Parathyroid adenoma (tissue), 2 donors: ENCODE results near the gene MAJIN.

Experiments
- H2AFZ ChIP-seq: fragments of 300-600 bp; sonication (generic); one replicate; pipeline ENCODE4 v1.7.0; 2017; ENCODE audit warnings: antibody characterized with exemption, mild to moderate bottlenecking
- H3K27ac ChIP-seq: fragments of 300-600 bp; sonication (generic); one replicate; pipeline ENCODE4 v1.7.0; 2017
- H3K27me3 ChIP-seq: fragments of 300-600 bp; sonication (generic); one replicate; pipeline ENCODE4 v1.7.0; 2017; ENCODE audit warnings: low read length; ENCODE audit not compliant: control insufficient read depth, insufficient read depth
- H3K36me3 ChIP-seq: fragments of 300-600 bp; sonication (generic); one replicate; pipeline ENCODE4 v1.7.0; 2017; ENCODE audit warnings: low read length; ENCODE audit not compliant: control insufficient read depth, insufficient read depth
- H3K4me1 ChIP-seq: fragments of 300-600 bp; sonication (generic); one replicate; pipeline ENCODE4 v1.7.0; 2017; ENCODE audit warnings: control low read depth
- H3K4me2 ChIP-seq: fragments of 300-600 bp; sonication (generic); one replicate; pipeline ENCODE4 v1.7.0; 2017; ENCODE audit warnings: low read length
- H3K4me3 ChIP-seq: fragments of 300-600 bp; sonication (generic); one replicate; pipeline ENCODE4 v1.7.0; 2017; ENCODE audit warnings: low read depth, low read length
- H3K79me2 ChIP-seq: fragments of 300-600 bp; sonication (generic); one replicate; pipeline ENCODE4 v1.7.0; 2017; ENCODE audit warnings: control low read depth
- H3K9ac ChIP-seq: fragments of 300-600 bp; sonication (generic); one replicate; pipeline ENCODE4 v1.7.0; 2017; ENCODE audit warnings: mild to moderate bottlenecking
- H3K9me3 ChIP-seq: fragments of 300-600 bp; sonication (generic); one replicate; pipeline ENCODE4 v1.7.0; 2017; ENCODE audit warnings: low read length; ENCODE audit not compliant: control insufficient read depth
- TF ChIP-seq, protein P1 (sequence below): fragments of 300-600 bp; sonication (generic); IDR thresholded peaks from one replicate; pipeline ENCODE4 v1.7.0; 2017; ENCODE audit warnings: antibody characterized with exemption, mild to moderate bottlenecking
- donor health status: primary hyperparathyroidism.

The MAJIN gene

DNA sequence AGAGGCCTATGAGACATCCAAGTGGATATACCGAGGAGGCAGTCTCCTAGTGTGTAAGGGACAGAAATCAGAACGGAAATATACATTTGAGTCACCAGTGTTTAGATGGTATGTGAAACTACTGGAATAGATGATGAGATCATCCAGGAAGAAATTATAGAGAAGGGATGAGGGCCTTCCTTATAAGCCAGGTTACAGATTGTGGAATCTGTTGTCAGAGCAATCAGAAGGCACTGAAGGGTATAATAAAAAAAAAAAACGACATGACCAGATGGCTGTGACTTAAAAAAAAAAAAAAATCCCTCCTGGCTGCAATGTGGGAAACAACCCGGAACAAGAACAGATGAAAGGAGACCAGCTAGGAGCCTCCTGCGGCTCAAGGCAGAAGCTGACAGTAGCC, 2.7 kb downstream of the MAJIN start:
- Histone ChIP-seq H3K9me3 (no peaks in the 10 kb centered on the region), H2AFZ (no peak overlapping the region), H3K36me3 (no peaks in the 10 kb centered on the region), H3K27me3 (no peaks in the 10 kb centered on the region), H3K79me2 (no peaks in the 10 kb centered on the region), H3K4me3 (no peak overlapping the region), H3K4me2 (no peak overlapping the region), H3K27ac (no peak overlapping the region), H3K4me1 (no peaks in the 10 kb centered on the region), H3K9ac (no peak overlapping the region)
- TF ChIP-seq, protein P1, sequence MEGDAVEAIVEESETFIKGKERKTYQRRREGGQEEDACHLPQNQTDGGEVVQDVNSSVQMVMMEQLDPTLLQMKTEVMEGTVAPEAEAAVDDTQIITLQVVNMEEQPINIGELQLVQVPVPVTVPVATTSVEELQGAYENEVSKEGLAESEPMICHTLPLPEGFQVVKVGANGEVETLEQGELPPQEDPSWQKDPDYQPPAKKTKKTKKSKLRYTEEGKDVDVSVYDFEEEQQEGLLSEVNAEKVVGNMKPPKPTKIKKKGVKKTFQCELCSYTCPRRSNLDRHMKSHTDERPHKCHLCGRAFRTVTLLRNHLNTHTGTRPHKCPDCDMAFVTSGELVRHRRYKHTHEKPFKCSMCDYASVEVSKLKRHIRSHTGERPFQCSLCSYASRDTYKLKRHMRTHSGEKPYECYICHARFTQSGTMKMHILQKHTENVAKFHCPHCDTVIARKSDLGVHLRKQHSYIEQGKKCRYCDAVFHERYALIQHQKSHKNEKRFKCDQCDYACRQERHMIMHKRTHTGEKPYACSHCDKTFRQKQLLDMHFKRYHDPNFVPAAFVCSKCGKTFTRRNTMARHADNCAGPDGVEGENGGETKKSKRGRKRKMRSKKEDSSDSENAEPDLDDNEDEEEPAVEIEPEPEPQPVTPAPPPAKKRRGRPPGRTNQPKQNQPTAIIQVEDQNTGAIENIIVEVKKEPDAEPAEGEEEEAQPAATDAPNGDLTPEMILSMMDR, result no peak

DNA sequence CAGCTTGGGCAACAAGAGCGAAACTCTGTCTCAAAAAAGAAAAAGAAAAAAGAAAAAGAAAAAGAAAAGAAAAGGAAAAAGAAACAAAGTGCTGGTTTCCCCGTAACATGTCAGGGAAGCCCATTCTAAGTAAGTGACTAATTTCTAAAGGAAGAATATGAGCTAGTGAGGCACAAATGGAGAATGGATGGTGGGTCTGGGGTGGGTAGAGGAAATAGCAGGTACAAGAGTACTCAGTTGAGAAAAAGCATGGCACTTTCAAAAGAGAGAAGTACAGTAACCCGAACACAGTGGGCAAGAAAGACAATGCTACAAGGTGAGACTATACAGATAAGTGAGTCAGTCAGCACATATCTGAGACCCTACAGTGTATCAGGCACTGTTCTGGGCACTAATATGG, 4.5 kb downstream of the MAJIN start:
- Histone ChIP-seq H3K4me2 (no peak overlapping the region), H3K4me1 (no peaks in the 10 kb centered on the region), H3K27ac (no peak overlapping the region), H3K27me3 (no peaks in the 10 kb centered on the region), H3K36me3 (no peaks in the 10 kb centered on the region), H3K4me3 (no peak overlapping the region), H2AFZ (no peak overlapping the region), H3K9me3 (no peaks in the 10 kb centered on the region), H3K9ac (no peak overlapping the region), H3K79me2 (no peaks in the 10 kb centered on the region)
- TF ChIP-seq, protein P1, result no peak

DNA sequence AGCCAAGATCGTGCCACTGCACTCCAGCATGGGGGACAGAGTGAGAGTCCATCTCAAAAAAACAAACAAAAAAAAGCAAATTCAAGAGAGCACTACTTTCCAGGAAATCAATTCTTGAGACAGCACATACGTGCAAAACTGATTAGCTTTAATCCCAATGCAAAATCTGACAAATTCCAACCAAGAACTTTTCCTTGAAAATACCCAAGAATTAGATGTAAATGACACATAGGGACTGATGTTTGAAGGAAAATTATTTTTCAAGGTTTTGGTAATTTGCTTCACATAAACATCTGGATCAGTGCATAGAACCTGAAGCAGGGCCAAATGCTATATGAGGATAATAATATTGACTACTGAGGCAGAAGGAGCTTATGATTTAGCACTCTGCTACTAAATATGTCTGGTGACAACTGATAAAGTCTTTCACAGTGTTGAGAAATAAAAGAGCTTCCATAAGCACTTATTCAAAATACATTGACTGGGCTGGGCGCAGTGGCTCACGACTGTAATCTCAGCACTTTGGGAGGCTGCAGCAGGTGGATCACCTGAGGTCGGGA, 8.8 kb downstream of the MAJIN start:
- Histone ChIP-seq H3K9ac (no peak overlapping the region), H3K4me1 (no peaks in the 10 kb centered on the region), H3K4me2 (no peak overlapping the region), H3K36me3 (no peaks in the 10 kb centered on the region), H3K27me3 (no peaks in the 10 kb centered on the region), H3K9me3 (no peaks in the 10 kb centered on the region), H2AFZ (no peak overlapping the region), H3K4me3 (no peak overlapping the region), H3K27ac (no peak overlapping the region), H3K79me2 (no peaks in the 10 kb centered on the region)
- TF ChIP-seq, protein P1, result no peak

DNA sequence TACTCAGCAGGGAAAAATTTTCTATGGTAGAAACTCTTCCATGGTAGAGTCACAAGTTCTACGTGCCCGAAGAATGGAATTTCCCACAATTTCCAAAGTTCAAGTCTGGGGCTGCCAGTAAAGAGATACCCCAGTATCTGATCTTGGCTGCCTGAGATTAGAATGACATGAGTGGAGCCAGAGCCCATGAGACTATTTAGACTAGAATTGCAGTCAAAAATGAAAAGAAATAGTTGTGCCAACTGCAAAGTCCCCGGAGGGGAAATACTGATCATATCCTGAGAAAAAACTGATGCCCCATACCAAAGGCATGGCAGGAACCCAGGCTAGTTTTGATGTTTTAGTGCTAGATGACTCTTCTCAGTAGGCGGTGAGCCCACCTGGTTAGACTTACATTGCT, 11.2 kb downstream of the MAJIN start:
- no peaks in the 10 kb centered on the region for H3K9me3 ChIP-seq

DNA sequence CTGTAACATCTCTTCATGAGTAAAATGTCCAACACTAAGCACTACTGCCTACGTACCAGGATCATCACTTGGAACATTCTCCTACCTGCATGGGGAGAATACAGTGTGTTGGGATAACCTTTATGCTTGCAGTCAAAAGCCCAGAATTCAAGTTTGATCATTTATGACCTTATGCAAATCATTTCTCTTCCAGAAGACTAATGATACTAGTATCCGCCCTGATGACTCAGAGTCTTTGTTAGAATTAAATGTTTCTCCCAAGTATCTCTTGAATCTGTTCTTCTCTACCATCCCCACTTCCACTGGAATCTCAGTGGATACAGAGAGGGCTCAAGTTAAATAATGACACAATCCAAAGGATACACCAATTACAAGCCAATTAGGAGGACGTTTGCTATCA, 12.4 kb downstream of the MAJIN start:
- no peaks in the 10 kb centered on the region for H3K36me3 ChIP-seq
- TF ChIP-seq, protein P1, result no peak
- no peaks in the 10 kb centered on the region for H3K9me3 ChIP-seq
- H3K4me3 ChIP-seq, result no peak overlapping the region
- H3K27ac ChIP-seq, result no peak overlapping the region
- no peak overlapping the region for H2AFZ ChIP-seq
- no peaks in the 10 kb centered on the region for H3K79me2 ChIP-seq
- no peaks in the 10 kb centered on the region for H3K4me1 ChIP-seq
- H3K9ac ChIP-seq, result no peak overlapping the region
- no peaks in the 10 kb centered on the region for H3K27me3 ChIP-seq
- no peak overlapping the region for H3K4me2 ChIP-seq

More for the DNA sequence above, 11.2 kb downstream of the MAJIN start:
- TF ChIP-seq, protein P1, result no peak
- Histone ChIP-seq H2AFZ (no peak overlapping the region), H3K9ac (no peak overlapping the region), H3K4me3 (no peak overlapping the region), H3K79me2 (no peaks in the 10 kb centered on the region), H3K27ac (no peak overlapping the region), H3K4me1 (no peaks in the 10 kb centered on the region), H3K27me3 (no peaks in the 10 kb centered on the region), H3K4me2 (no peak overlapping the region), H3K36me3 (no peaks in the 10 kb centered on the region)
